SK-N-SH (cell line): ENCODE data around the gene HVCN1. TPM values are rescaled to one million over a fixed set of nuclear protein-coding genes. Genes with fewer than 3 reads are reported as not detected.

Experiments
- CTCF ChIA-PET: fragments of 300-600, 350-600 bp; formaldehyde crosslinking; extraction: SDS; loops from one replicate; lab custom pipeline; 2021; lab: Yijun Ruan, JAX
- POLR2A ChIA-PET: fragments of 350-600 bp; sonication (Branson Sonifier 250); formaldehyde crosslinking; extraction: SDS; loops from one replicate; lab custom pipeline; 2020; ENCODE audit warnings: antibody characterized with exemption, inconsistent platforms; lab: Yijun Ruan, JAX
- DNase-seq: peaks from one replicate; pipeline ENCODE4 v3.0.0; 2012
- H2AFZ ChIP-seq: fragments of 200-600 bp; sonication (generic); 2 replicates; pipeline ENCODE4 v1.8.1; 2016; ENCODE audit warnings: antibody characterized with exemption, mild to moderate bottlenecking, low read depth
- H3F3A ChIP-seq: fragments of 200-600 bp; sonication (generic); replicated peaks from 2 replicates; pipeline ENCODE3; 2016; ENCODE audit warnings: antibody characterized with exemption, mild to moderate bottlenecking; ENCODE audit not compliant: insufficient read depth
- H3K27ac ChIP-seq, 2 experiments: fragments of 200-500 bp in 1 of 2; fragments of 200-600 bp in 1 of 2; sonication (Bioruptor generic) in 1 of 2; sonication (generic), shearing (Covaris generic) in 1 of 2; 2 replicates each; pipeline versions ENCODE4 v1.5.1 to v1.6.1; 2014 to 2016; ENCODE audit warnings: low read depth in 2 of 2, inconsistent platforms in 1 of 2, low read length in 1 of 2, mild to moderate bottlenecking in 1 of 2, mixed read lengths in 1 of 2
- H3K27me3 ChIP-seq: fragments of 200-600 bp; sonication (generic), shearing (Covaris generic); 2 replicates; pipeline ENCODE4 v1.6.1; 2016; ENCODE audit warnings: mixed run types; ENCODE audit not compliant: insufficient read depth
- H3K36me3 ChIP-seq, 2 experiments: fragments of 200-500 bp in 1 of 2; fragments of 200-600 bp in 1 of 2; sonication (Bioruptor generic) in 1 of 2; sonication (generic) in 1 of 2; replicated peaks in 1 of 2; 2 replicates each; pipeline versions ENCODE3 to v1.5.1; 2014 to 2016; ENCODE audit warnings: low read length in 1 of 2, mild to moderate bottlenecking in 1 of 2; ENCODE audit not compliant: insufficient read depth in 2 of 2, control insufficient read depth in 1 of 2
- H3K4me1 ChIP-seq, 2 experiments: fragments of 200-500 bp in 1 of 2; fragments of 200-600 bp in 1 of 2; sonication (Bioruptor generic) in 1 of 2; sonication (generic), shearing (Covaris generic) in 1 of 2; 2 replicates each; pipeline versions ENCODE4 v1.5.1 to v1.6.1; 2014 to 2016; ENCODE audit warnings: low read depth in 1 of 2, low read length in 1 of 2, mixed run types in 1 of 2; ENCODE audit not compliant: insufficient read depth in 2 of 2, control insufficient read depth in 1 of 2
- H3K4me2 ChIP-seq: fragments of 200-600 bp; sonication (generic), shearing (Covaris generic); 2 replicates; pipeline ENCODE4 v1.6.1; 2017; ENCODE audit warnings: mixed run types
- H3K4me3 ChIP-seq, 2 experiments: fragments of 200-500 bp in 1 of 2; fragments of 200-600 bp in 1 of 2; sonication (Bioruptor generic) in 1 of 2; sonication (generic), shearing (Covaris generic) in 1 of 2; 2 replicates each; pipeline versions ENCODE4 v1.5.1 to v1.8.1; 2014 to 2016; ENCODE audit warnings: low read depth in 2 of 2, inconsistent platforms in 1 of 2, low read length in 1 of 2, mild to moderate bottlenecking in 1 of 2, mixed read lengths in 1 of 2, moderate library complexity in 1 of 2
- H3K79me2 ChIP-seq: fragments of 200-600 bp; sonication (generic); 2 replicates; pipeline ENCODE4 v1.8.1; 2017; ENCODE audit warnings: mild to moderate bottlenecking; ENCODE audit not compliant: insufficient read depth
- H3K9ac ChIP-seq: fragments of 200-600 bp; sonication (generic); 2 replicates; pipeline ENCODE4 v1.6.1; 2017; ENCODE audit warnings: mixed run types
- H3K9me2 ChIP-seq: fragments of 200-600 bp; sonication (generic); 2 replicates; pipeline ENCODE4 v1.6.1; 2017; ENCODE audit warnings: mixed run types
- H3K9me3 ChIP-seq: fragments of 200-600 bp; sonication (generic); 2 replicates; pipeline ENCODE4 v1.6.1; 2017; ENCODE audit warnings: mixed run types, mild to moderate bottlenecking, moderate library complexity
- H4K20me1 ChIP-seq: fragments of 200-600 bp; sonication (generic); 2 replicates; pipeline ENCODE4 v1.6.1; 2017; ENCODE audit warnings: mild to moderate bottlenecking, mixed run types; ENCODE audit not compliant: insufficient read depth
- CTCF ChIP-seq: fragments of 200-600 bp; sonication (generic); IDR thresholded peaks from 2 replicates; pipeline ENCODE4 v1.6.1; 2017; ENCODE audit warnings: antibody characterized with exemption, mild to moderate bottlenecking, moderate library complexity
- ELF1 ChIP-seq: IDR thresholded peaks from 2 replicates; pipeline ENCODE4 v1.4.0; 2012
- FOSL2 ChIP-seq: IDR thresholded peaks from 2 replicates; pipeline ENCODE4 v1.4.0; 2012; ENCODE audit warnings: low read depth, mild to moderate bottlenecking, moderate library complexity, borderline replicate concordance
- FOXM1 ChIP-seq: IDR thresholded peaks from 2 replicates; pipeline ENCODE4 v1.4.0; 2012; ENCODE audit warnings: low read depth, mild to moderate bottlenecking
- GABPA ChIP-seq: IDR thresholded peaks from 2 replicates; pipeline ENCODE4 v1.4.0; 2012; ENCODE audit warnings: low read depth, mild to moderate bottlenecking
- JUND ChIP-seq: IDR thresholded peaks from 2 replicates; pipeline ENCODE4 v1.4.0; 2012
- MEF2A ChIP-seq: IDR thresholded peaks from 2 replicates; pipeline ENCODE4 v1.4.0; 2012; ENCODE audit warnings: low read depth, borderline replicate concordance
- MXI1 ChIP-seq: IDR thresholded peaks from 2 replicates; pipeline ENCODE4 v1.6.1; 2012; ENCODE audit warnings: mild to moderate bottlenecking, low read depth, low read length, improper control_type of control experiment
- NRF1 ChIP-seq: IDR thresholded peaks from 2 replicates; pipeline ENCODE4 v1.6.1; 2012; ENCODE audit warnings: low read depth, mild to moderate bottlenecking, low read length
- POLR2AphosphoS5 ChIP-seq: IDR thresholded peaks from 2 replicates; pipeline ENCODE4 v1.6.1; 2012; ENCODE audit warnings: low read depth, low read length
- RCOR1 ChIP-seq: fragments of 150-350 bp; IDR thresholded peaks from 2 replicates; pipeline ENCODE4 v1.6.1; 2017; ENCODE audit warnings: antibody characterized with exemption, low read length
- REST ChIP-seq: IDR thresholded peaks from 2 replicates; pipeline ENCODE4 v1.6.1; 2012; ENCODE audit warnings: mild to moderate bottlenecking, low read depth, low read length, moderate library complexity
- RXRA ChIP-seq: IDR thresholded peaks from 2 replicates; pipeline ENCODE4 v1.4.0; 2012; ENCODE audit warnings: low read depth, mild to moderate bottlenecking, borderline replicate concordance
- TCF12 ChIP-seq: IDR thresholded peaks from 2 replicates; pipeline ENCODE4 v1.4.0; 2012
- TEAD4 ChIP-seq: IDR thresholded peaks from 2 replicates; pipeline ENCODE4 v1.4.0; 2012; ENCODE audit warnings: mild to moderate bottlenecking, borderline replicate concordance; ENCODE audit not compliant: insufficient read depth
- WGBS: methylation state at CpG from one replicate; pipeline ENCODE4 v1.1.6; 2017; ENCODE audit warnings: low lambda C conversion rate; 5-methylcytosine and 5-hydroxymethylcytosine counted together
- polyA plus RNA-seq, 3 experiments: library from polyadenylated mRNA; depleted of rRNA; stranded (reverse); fragments of >200 nt; gene quantifications; 2 replicates each; pipeline ENCODE4 v1.2.3, GENCODE V29; 2012
- TF ChIP-seq, protein P1 (sequence below): fragments of 150-350 bp; IDR thresholded peaks from 2 replicates; pipeline ENCODE4 v1.6.1; 2017; ENCODE audit warnings: antibody characterized with exemption, low read length, low read depth, borderline replicate concordance
- TF ChIP-seq, protein P2 (sequence below): IDR thresholded peaks from 2 replicates; pipeline ENCODE4; 2012
- TF ChIP-seq, protein P3 (sequence below): IDR thresholded peaks from 2 replicates; pipeline ENCODE4 v1.4.0; 2012; ENCODE audit warnings: low read depth, borderline replicate concordance

The HVCN1 gene
- polyA plus RNA-seq, 1 of the 3 experiments (the other 2 are of a cell fraction) = 0.03 TPM

GRCh38 chr12:110658242-110658641, 30.7 kb downstream of the HVCN1 start:
- CTCF ChIA-PET = interaction anchor here (0.7 to 1.0 kb wide), 2 partner anchors 208 to 230 kb away, joined by 3 read pairs; partner anchors contain the start of gene ARPC3
- no peaks in the 10 kb centered on the region for H3K36me3 ChIP-seq
- no peaks in the 10 kb centered on the region for H4K20me1 ChIP-seq

GRCh38 chr12:110657747-110658146, 31.2 kb downstream of the HVCN1 start:
- Histone ChIP-seq H3K9me2 (no peaks in the 10 kb centered on the region), H3K4me3 (no peak overlapping the region), H4K20me1 (no peaks in the 10 kb centered on the region), H3K27me3 (no peaks in the 10 kb centered on the region), H3K9me3 (no peaks in the 10 kb centered on the region), H3K79me2 (no peaks in the 10 kb centered on the region), H3K36me3 (no peaks in the 10 kb centered on the region), H3K9ac (no peak overlapping the region), H2AFZ (no peak overlapping the region), H3K4me1 (peaks cover 0 to 11% of the 10 kb centered on the region in 2 experiments; a peak in 1 of 4 replicates), H3K27ac (no peak overlapping the region), H3K4me2 (no peak overlapping the region), H3F3A (no peaks in the 10 kb centered on the region)
- WGBS = 89% methylated on average over 6 of the region's 9 CpGs
- DNase-seq = no peak
- CTCF ChIA-PET = interaction anchor here (1.0 to 1.1 kb wide), 2 partner anchors 10 to 230 kb away, joined by 3 read pairs; no protein-coding TSS in a partner anchor
- POLR2A ChIA-PET = no interaction called here
- TF ChIP-seq POLR2AphosphoS5 = no peak
- TF ChIP-seq TEAD4 = no peak
- no peak for TF ChIP-seq RXRA
- TF ChIP-seq MEF2A = no peak
- TF ChIP-seq NRF1 = no peak
- TF ChIP-seq CTCF = no peak
- no peak for TF ChIP-seq FOSL2
- TF ChIP-seq REST = no peak
- TF ChIP-seq FOXM1 = no peak
- TF ChIP-seq, protein P1, sequence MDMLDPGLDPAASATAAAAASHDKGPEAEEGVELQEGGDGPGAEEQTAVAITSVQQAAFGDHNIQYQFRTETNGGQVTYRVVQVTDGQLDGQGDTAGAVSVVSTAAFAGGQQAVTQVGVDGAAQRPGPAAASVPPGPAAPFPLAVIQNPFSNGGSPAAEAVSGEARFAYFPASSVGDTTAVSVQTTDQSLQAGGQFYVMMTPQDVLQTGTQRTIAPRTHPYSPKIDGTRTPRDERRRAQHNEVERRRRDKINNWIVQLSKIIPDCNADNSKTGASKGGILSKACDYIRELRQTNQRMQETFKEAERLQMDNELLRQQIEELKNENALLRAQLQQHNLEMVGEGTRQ = no peak
- no peak for TF ChIP-seq RCOR1
- TF ChIP-seq, protein P2, sequence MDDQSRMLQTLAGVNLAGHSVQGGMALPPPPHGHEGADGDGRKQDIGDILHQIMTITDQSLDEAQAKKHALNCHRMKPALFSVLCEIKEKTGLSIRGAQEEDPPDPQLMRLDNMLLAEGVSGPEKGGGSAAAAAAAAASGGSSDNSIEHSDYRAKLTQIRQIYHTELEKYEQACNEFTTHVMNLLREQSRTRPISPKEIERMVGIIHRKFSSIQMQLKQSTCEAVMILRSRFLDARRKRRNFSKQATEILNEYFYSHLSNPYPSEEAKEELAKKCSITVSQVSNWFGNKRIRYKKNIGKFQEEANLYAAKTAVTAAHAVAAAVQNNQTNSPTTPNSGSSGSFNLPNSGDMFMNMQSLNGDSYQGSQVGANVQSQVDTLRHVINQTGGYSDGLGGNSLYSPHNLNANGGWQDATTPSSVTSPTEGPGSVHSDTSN = no peak
- TF ChIP-seq, protein P3, sequence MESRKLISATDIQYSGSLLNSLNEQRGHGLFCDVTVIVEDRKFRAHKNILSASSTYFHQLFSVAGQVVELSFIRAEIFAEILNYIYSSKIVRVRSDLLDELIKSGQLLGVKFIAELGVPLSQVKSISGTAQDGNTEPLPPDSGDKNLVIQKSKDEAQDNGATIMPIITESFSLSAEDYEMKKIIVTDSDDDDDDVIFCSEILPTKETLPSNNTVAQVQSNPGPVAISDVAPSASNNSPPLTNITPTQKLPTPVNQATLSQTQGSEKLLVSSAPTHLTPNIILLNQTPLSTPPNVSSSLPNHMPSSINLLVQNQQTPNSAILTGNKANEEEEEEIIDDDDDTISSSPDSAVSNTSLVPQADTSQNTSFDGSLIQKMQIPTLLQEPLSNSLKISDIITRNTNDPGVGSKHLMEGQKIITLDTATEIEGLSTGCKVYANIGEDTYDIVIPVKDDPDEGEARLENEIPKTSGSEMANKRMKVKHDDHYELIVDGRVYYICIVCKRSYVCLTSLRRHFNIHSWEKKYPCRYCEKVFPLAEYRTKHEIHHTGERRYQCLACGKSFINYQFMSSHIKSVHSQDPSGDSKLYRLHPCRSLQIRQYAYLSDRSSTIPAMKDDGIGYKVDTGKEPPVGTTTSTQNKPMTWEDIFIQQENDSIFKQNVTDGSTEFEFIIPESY = no peak

More at GRCh38 chr12:110658242-110658641, 30.7 kb downstream of the HVCN1 start:
- Histone ChIP-seq H3K9me2 (no peaks in the 10 kb centered on the region), H3K9ac (no peak overlapping the region)
- TF ChIP-seq ELF1 (no peak), JUND (no peak), TCF12 (no peak), MXI1 (no peak), TEAD4 (no peak), GABPA (no peak)
- TF ChIP-seq, protein P2 = no peak
- TF ChIP-seq, all 33 proteins: peak for 0
- Histone ChIP-seq H3K4me1 (peaks cover 0 to 11% of the 10 kb centered on the region in 2 experiments; a peak in 1 of 4 replicates), H3K27me3 (no peaks in the 10 kb centered on the region), H2AFZ (no peak overlapping the region), H3F3A (no peaks in the 10 kb centered on the region), H3K4me2 (no peak overlapping the region), H3K9me3 (no peaks in the 10 kb centered on the region), H3K27ac (no peak overlapping the region), H3K79me2 (no peaks in the 10 kb centered on the region), H3K4me3 (no peak overlapping the region)
- POLR2A ChIA-PET = no interaction called here
- no peak for DNase-seq
- WGBS = 71% methylated on average over 9 of the region's 9 CpGs
